Lower lobe of right lung (tissue), 2 donors: ENCODE results near the gene SCAF11. TPM values are rescaled to one million over a fixed set of nuclear protein-coding genes. Genes with fewer than 3 reads are reported as not detected.

Experiments used
- ATAC-seq, 2 donors: fragments of 200-7000 bp; cut with Tn5 transposase; one replicate each; pipeline ENCODE4 v1.9.1; 2020 to 2022; ENCODE audit warnings: mild to moderate bottlenecking in 2 of 2, moderate library complexity in 2 of 2
- DNase-seq: peaks from one replicate; pipeline ENCODE4 v3.0.0-alpha.2; 2020
- H3K27ac ChIP-seq: fragments of 200-600 bp; one replicate; pipeline ENCODE4 v1.8.0; 2022
- H3K27me3 ChIP-seq: fragments of 200-600 bp; one replicate; pipeline ENCODE4 v1.8.0; 2022; ENCODE audit warnings: low read depth
- H3K36me3 ChIP-seq: fragments of 200-600 bp; one replicate; pipeline ENCODE4 v1.8.0; 2022; ENCODE audit warnings: mild to moderate bottlenecking
- H3K4me1 ChIP-seq: fragments of 200-600 bp; one replicate; pipeline ENCODE4 v1.8.0; 2022
- H3K4me3 ChIP-seq: fragments of 200-600 bp; one replicate; pipeline ENCODE4 v1.8.0; 2022; ENCODE audit warnings: mild to moderate bottlenecking
- H3K9me3 ChIP-seq: fragments of 200-600 bp; one replicate; pipeline ENCODE4 v1.8.0; 2022
- intact Hi-C: fragments of 100-400 bp; cut with DNase I; formaldehyde crosslinking; loops from one replicate; pipeline ENCODE4 v1.11.0; 2022
- total RNA-seq: library from RNA; stranded (reverse); fragmentation: NEBNext Ultra II Directional; extraction: Animal tissue kit (Norgen Biotek cat#: 25700); gene quantifications from one replicate; pipeline ENCODE4 v1.2.1, GENCODE V29; 2021
- TF ChIP-seq, protein P1 (sequence below): fragments of 200-600 bp; IDR thresholded peaks from one replicate; pipeline ENCODE4 v1.8.0; 2022; ENCODE audit warnings: antibody characterized with exemption, mild to moderate bottlenecking
- donor health status: DM: no; HTN: yes; CAD: no; lungs with severe emphysema.

The SCAF11 gene
- total RNA-seq, 1 donor from 2014 or later = 129 TPM

DNA sequence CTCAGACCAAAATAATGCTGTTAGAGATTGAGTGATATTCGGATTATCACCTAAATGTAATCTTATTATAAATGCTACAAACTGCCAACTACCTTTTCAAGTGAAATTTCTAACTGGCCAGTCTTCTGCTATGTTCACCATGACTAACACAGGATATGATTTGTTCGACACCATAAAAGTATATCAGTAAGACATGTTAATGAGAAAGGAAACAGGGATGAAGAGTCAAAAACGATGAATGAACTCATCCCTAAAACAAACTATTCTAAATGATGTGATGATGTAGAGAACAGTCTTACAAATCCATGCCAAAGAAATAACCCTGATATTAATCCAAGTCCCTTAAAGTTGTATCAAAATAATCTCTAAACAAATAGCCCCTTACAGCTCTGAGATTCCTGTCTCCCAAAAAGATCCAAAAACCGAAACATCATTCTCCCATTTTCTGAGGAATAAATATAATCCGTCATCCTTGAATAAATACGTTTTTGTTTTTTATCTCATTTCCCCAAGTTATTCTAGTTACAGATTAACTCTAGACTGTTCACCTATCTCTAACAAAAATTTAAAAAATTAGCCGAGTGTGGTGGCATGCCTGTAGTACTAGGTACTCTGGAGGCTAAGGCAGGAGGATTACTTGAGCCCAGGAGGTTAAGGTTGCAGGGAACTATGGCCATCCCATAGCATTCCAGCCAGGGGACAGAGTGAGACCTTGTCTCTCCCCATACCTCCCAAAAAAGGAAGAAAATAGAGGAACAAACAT lies 9.1 kb downstream of the SCAF11 start:
- H3K4me1 ChIP-seq = peaks cover 91% of the 10 kb centered on the region
- H3K27ac ChIP-seq = no peak overlapping the region
- TF ChIP-seq, protein P1, sequence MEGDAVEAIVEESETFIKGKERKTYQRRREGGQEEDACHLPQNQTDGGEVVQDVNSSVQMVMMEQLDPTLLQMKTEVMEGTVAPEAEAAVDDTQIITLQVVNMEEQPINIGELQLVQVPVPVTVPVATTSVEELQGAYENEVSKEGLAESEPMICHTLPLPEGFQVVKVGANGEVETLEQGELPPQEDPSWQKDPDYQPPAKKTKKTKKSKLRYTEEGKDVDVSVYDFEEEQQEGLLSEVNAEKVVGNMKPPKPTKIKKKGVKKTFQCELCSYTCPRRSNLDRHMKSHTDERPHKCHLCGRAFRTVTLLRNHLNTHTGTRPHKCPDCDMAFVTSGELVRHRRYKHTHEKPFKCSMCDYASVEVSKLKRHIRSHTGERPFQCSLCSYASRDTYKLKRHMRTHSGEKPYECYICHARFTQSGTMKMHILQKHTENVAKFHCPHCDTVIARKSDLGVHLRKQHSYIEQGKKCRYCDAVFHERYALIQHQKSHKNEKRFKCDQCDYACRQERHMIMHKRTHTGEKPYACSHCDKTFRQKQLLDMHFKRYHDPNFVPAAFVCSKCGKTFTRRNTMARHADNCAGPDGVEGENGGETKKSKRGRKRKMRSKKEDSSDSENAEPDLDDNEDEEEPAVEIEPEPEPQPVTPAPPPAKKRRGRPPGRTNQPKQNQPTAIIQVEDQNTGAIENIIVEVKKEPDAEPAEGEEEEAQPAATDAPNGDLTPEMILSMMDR = no peak
- DNase-seq = no peak
- intact Hi-C loops = no loop called here
- no peaks in the 10 kb centered on the region for H3K9me3 ChIP-seq
- no peak overlapping the region for H3K4me3 ChIP-seq
- H3K36me3 ChIP-seq = no peaks in the 10 kb centered on the region
- no peak for ATAC-seq
- H3K27me3 ChIP-seq = no peaks in the 10 kb centered on the region

DNA sequence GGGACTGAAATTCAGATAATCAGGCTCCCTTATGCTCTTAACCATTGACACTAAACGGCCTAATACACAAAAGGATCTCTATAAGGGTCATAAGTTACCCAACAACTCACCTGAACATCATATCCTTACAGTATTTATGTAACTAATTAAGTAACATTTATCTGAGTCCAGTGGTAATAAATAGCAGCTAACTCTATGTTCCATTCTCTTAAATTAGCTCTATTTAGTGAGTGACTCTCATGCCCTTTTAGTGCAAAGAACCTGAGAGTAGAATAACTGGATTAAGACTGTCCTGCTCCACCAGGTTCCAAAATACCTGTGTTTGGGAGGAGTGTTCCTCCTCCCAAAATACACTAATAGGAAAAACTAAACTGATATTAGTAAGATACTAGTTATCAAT lies 9.8 kb downstream of the SCAF11 start:
- no peak overlapping the region for H3K27ac ChIP-seq
- no peak for ATAC-seq
- intact Hi-C loops = no loop called here

GRCh38 chr12:45978108-45978507 lies 12.3 kb downstream of the SCAF11 start:
- Histone ChIP-seq H3K4me3 (no peak overlapping the region), H3K36me3 (no peaks in the 10 kb centered on the region), H3K27me3 (no peaks in the 10 kb centered on the region), H3K27ac (no peak overlapping the region), H3K9me3 (no peaks in the 10 kb centered on the region), H3K4me1 (peaks cover 87% of the 10 kb centered on the region)
- ATAC-seq (no peak), DNase-seq (no peak)
- intact Hi-C loops = no loop called here
- TF ChIP-seq, protein P1 = no peak

More for the DNA sequence above, 9.8 kb downstream of the SCAF11 start:
- TF ChIP-seq, protein P1 = no peak
- no peaks in the 10 kb centered on the region for H3K9me3 ChIP-seq
- DNase-seq = no peak
- H3K4me3 ChIP-seq = no peak overlapping the region
- no peaks in the 10 kb centered on the region for H3K36me3 ChIP-seq
- no peaks in the 10 kb centered on the region for H3K27me3 ChIP-seq
- H3K4me1 ChIP-seq = peaks cover 88% of the 10 kb centered on the region

DNA sequence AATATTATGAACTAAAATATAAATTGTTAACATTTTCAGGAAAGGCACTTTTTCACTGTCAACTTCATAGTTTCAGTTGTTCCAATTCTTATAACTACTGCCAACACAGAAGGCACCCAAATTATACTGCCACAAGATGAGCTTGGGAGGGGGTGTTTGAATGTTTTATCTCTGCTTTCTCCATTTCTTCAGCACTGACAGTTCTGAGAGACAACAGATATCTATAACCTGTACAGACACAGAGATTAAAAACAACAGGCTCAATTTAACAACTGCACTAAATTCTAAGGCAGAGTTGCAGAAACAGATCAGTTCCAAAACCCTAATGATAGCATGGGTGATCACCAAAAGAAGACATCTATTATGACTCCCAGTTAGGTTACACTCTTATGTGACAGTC lies 12.8 kb downstream of the SCAF11 start:
- intact Hi-C loops = no loop called here
- no peak overlapping the region for H3K4me3 ChIP-seq
- ATAC-seq = no peak
- peaks cover 84% of the 10 kb centered on the region for H3K4me1 ChIP-seq
- no peaks in the 10 kb centered on the region for H3K27me3 ChIP-seq
- H3K9me3 ChIP-seq = no peaks in the 10 kb centered on the region
- no peak for DNase-seq
- H3K36me3 ChIP-seq = no peaks in the 10 kb centered on the region
- H3K27ac ChIP-seq = no peak overlapping the region
- TF ChIP-seq, protein P1 = no peak

- H3K27ac ChIP-seq = no peak overlapping the region
- TF ChIP-seq, protein P1 = no peak
- H3K4me1 ChIP-seq = peaks cover 72% of the 10 kb centered on the region
- no peaks in the 10 kb centered on the region for H3K9me3 ChIP-seq
- H3K36me3 ChIP-seq = no peaks in the 10 kb centered on the region
- DNase-seq = no peak
- H3K4me3 ChIP-seq = no peak overlapping the region
- intact Hi-C loops = no loop called here
- ATAC-seq = peak in 1 of 2 donors; percentile 12
- H3K27me3 ChIP-seq = no peaks in the 10 kb centered on the region
These were observed 14.9 kb downstream of the SCAF11 start for GRCh38 chr12:45975506-45975905.
